Kidney (tissue), 14 donors: Measurements from ENCODE around the gene EPAS1. TPM values are rescaled to one million over a fixed set of nuclear protein-coding genes. Genes with fewer than 3 reads are reported as not detected.

ENCODE experiments used
- DNase-seq, 5 donors: peaks; one replicate each; pipeline ENCODE4 v3.0.0-alpha.2; 2013 to 2020
- FAIRE-seq: peaks from 2 replicates; lab custom pipeline; 2012; peaks lifted over from hg19 to GRCh38; lab: Jason Lieb, UNC
- H3K27ac ChIP-seq, 2 donors: one replicate each; pipeline ENCODE4 v1.7.0; 2013; ENCODE audit warnings: low read depth in 2 of 2, low read length in 2 of 2, inconsistent platforms in 1 of 2
- H3K27me3 ChIP-seq: one replicate; pipeline ENCODE4 v1.7.1; 2013; ENCODE audit warnings: low read length, inconsistent platforms; ENCODE audit not compliant: control insufficient read depth, insufficient read depth
- H3K36me3 ChIP-seq, 3 donors: one replicate each; pipeline versions ENCODE4 v1.7.0 to v1.7.1; 2013; ENCODE audit warnings: low read length in 3 of 3, control low read depth in 1 of 3, inconsistent platforms in 1 of 3; ENCODE audit not compliant: insufficient read depth in 3 of 3, control insufficient read depth in 2 of 3
- H3K4me1 ChIP-seq, 3 donors: one replicate each; pipeline versions ENCODE4 v1.7.0 to v1.7.1; 2013; ENCODE audit warnings: low read length in 3 of 3, inconsistent platforms in 1 of 3, low read depth in 1 of 3; ENCODE audit not compliant: control insufficient read depth in 2 of 3, insufficient read depth in 2 of 3
- H3K4me3 ChIP-seq, 3 donors: one replicate each; pipeline versions ENCODE4 v1.7.0 to v1.8.1; 2013; ENCODE audit warnings: low read length in 3 of 3, control low read depth in 1 of 3, inconsistent platforms in 1 of 3
- H3K9ac ChIP-seq, 3 donors: one replicate each; pipeline versions ENCODE4 v1.7.0 to v1.7.1; 2013; ENCODE audit warnings: low read length in 3 of 3, control low read depth in 1 of 3, inconsistent platforms in 1 of 3
- H3K9me3 ChIP-seq, 3 donors: one replicate each; pipeline versions ENCODE4 v1.7.0 to v1.7.1; 2013; ENCODE audit warnings: low read length in 3 of 3, control low read depth in 1 of 3, inconsistent platforms in 1 of 3; ENCODE audit not compliant: control insufficient read depth in 2 of 3, insufficient read depth in 1 of 3
- CTCF ChIP-seq: IDR thresholded peaks from 3 replicates; pipeline ENCODE4 v1.5.1; 2012; ENCODE audit warnings: mild to moderate bottlenecking, moderate library complexity, borderline replicate concordance; ENCODE audit not compliant: insufficient read depth; ENCODE audit errors: extremely low read depth
- intact Hi-C: fragments of 100-400 bp; cut with DNase I; formaldehyde crosslinking; loops from one replicate; pipeline ENCODE4 v1.11.1; 2022
- polyA plus RNA-seq: library from polyadenylated mRNA; stranded (reverse); fragments of 350-450 nt; fragmentation: Illumina TruSeq; extraction: RNeasy Lipid Tissue Mini Kit (QIAGEN cat#74804); gene quantifications from one replicate; pipeline ENCODE4 v1.2.3, GENCODE V29; 2014; ENCODE audit warnings: low read depth, low replicate concordance; ENCODE audit not compliant: insufficient read depth
- total RNA-seq: library from RNA; stranded (reverse); fragmentation: NEBNext Ultra II Directional; extraction: Animal tissue kit (Norgen Biotek cat#: 25700); gene quantifications from one replicate; pipeline ENCODE4 v1.2.1, GENCODE V29; 2021
- donor health status: control.
- donor health status: control.
- donor health status: control.
- donor health status: control.
- donor health status: control.
- donor health status: DM: yes; HTN: yes; CAD: no.
- donor health status: Normal renal cell carcinoma (clear cell type).

The EPAS1 gene
- total and polyA plus RNA-seq, 2 donors from 2014 or later = 142 to 398 TPM

- intact Hi-C loops = no loop called here
- H3K27ac ChIP-seq = peak overlapping the region; percentile 97
- H3K27me3 ChIP-seq = peaks cover 19% of the 10 kb centered on the region
- peak; percentile 42 to 83 (median 59) for DNase-seq
- no peak for FAIRE-seq
- peaks cover 0 to 4% (median 0%) of the 10 kb centered on the region in 3 donors for H3K36me3 ChIP-seq
- no peaks in the 10 kb centered on the region for H3K9me3 ChIP-seq
- peak overlapping the region; percentile 35 to 95 (median 94) for H3K9ac ChIP-seq
- H3K4me1 ChIP-seq = peaks cover 4 to 10% (median 6%) of the 10 kb centered on the region in 3 donors
- H3K4me3 ChIP-seq = peak overlapping the region; percentile 60 to 92 (median 86)
- TF ChIP-seq CTCF = no peak
Measured at GRCh38 chr2:46298522-46299353, 1.5 kb downstream of the EPAS1 start.

GRCh38 chr2:46299365-46300263 lies 2.4 kb downstream of the EPAS1 start:
- Histone ChIP-seq H3K9me3 (no peaks in the 10 kb centered on the region), H3K4me3 (peak overlapping the region; percentile 50 to 92 (median 86)), H3K9ac (peak overlapping the region; percentile 21 to 95 (median 94)), H3K27ac (peak overlapping the region; percentile 97), H3K4me1 (peaks cover 4 to 10% (median 6%) of the 10 kb centered on the region in 3 donors), H3K27me3 (peaks cover 19% of the 10 kb centered on the region), H3K36me3 (peaks cover 0 to 4% (median 0%) of the 10 kb centered on the region in 3 donors)
- FAIRE-seq = no peak
- peak; percentile 62 to 87 (median 70) for DNase-seq
- TF ChIP-seq CTCF = no peak
- intact Hi-C loops = no loop called here

GRCh38 chr2:46300406-46300832 lies 3.2 kb downstream of the EPAS1 start:
- H3K9ac ChIP-seq = peak overlapping the region in 2 of 3 donors; percentile 94 to 95
- peak overlapping the region in 2 of 3 donors; percentile 86 to 92 for H3K4me3 ChIP-seq
- peaks cover 0 to 4% (median 0%) of the 10 kb centered on the region in 3 donors for H3K36me3 ChIP-seq
- TF ChIP-seq CTCF = no peak
- peak overlapping the region; percentile 97 for H3K27ac ChIP-seq
- no peak for DNase-seq
- peaks cover 19% of the 10 kb centered on the region for H3K27me3 ChIP-seq
- H3K9me3 ChIP-seq = no peaks in the 10 kb centered on the region
- FAIRE-seq = no peak
- intact Hi-C loops = no loop called here
- peaks cover 4 to 15% (median 9%) of the 10 kb centered on the region in 3 donors for H3K4me1 ChIP-seq
